B cell (primary cell): ENCODE data around the gene CHCHD2. TPM values are rescaled to one million over a fixed set of nuclear protein-coding genes. Genes with fewer than 3 reads are reported as not detected.
A peak's percentile ranks its signal among the peaks of the same experiment; 100 is the strongest.

Source experiments
- ATAC-seq: fragments of 200-7000 bp; cut with Tn5 transposase; one replicate; pipeline ENCODE4 v1.10.0; 2021; ENCODE audit warnings: low read depth, mild to moderate bottlenecking, moderate number of reproducible peaks, moderate library complexity
- CTCF ChIA-PET: fragments of 350-600 bp; sonication (Branson Sonifier 250); formaldehyde crosslinking; loops from one replicate; lab custom pipeline; 2021; ENCODE audit warnings: antibody characterized with exemption, inconsistent platforms; lab: Charles Lee
- POLR2A ChIA-PET: fragments of 350-600 bp; sonication (Branson Sonifier 250); formaldehyde crosslinking; loops from one replicate; lab custom pipeline; 2021; ENCODE audit warnings: antibody characterized with exemption; lab: Charles Lee
- DNase-seq: peaks from one replicate; pipeline ENCODE4 v3.0.0; 2013
- H2AFZ ChIP-seq: 2 replicates; pipeline ENCODE4 v1.6.1; 2012; ENCODE audit warnings: mild to moderate bottlenecking, low read depth, low read length; ENCODE audit not compliant: insufficient read depth, poor library complexity, severe bottlenecking
- H3K27ac ChIP-seq, 2 donors: 1 replicate in 1 of 2; 2 replicates in 1 of 2; pipeline ENCODE4 v1.5.1; 2012 to 2013; ENCODE audit warnings: low read length in 2 of 2, mild to moderate bottlenecking in 2 of 2, moderate library complexity in 1 of 2
- H3K27me3 ChIP-seq, 4 experiments: fragments of 200-600 bp in 1 of 4; sonication (generic) in 1 of 4; replicated peaks in 1 of 4; 1 replicate in 2 of 4; 2 replicates in 2 of 4; pipeline versions ENCODE4 v1.6.1 to v1.7.0; 2013 to 2016; ENCODE audit warnings: low read length in 3 of 4, mild to moderate bottlenecking in 2 of 4, mixed read lengths in 1 of 4, moderate library complexity in 1 of 4; ENCODE audit not compliant: insufficient read depth in 4 of 4, control insufficient read depth in 3 of 4; ENCODE audit errors: control extremely low read depth in 1 of 4
- H3K36me3 ChIP-seq, 2 experiments: replicated peaks in 1 of 2; 1 replicate in 1 of 2; 2 replicates in 1 of 2; pipeline versions ENCODE4 v1.6.1 to v1.7.1; 2013; ENCODE audit warnings: low read length in 1 of 2; ENCODE audit not compliant: insufficient read depth in 2 of 2, control insufficient read depth in 1 of 2; ENCODE audit errors: control extremely low read depth in 1 of 2, extremely low read depth in 1 of 2
- H3K4me1 ChIP-seq, 2 donors: fragments of 200-600 bp in 1 of 2; sonication (generic) in 1 of 2; 1 replicate in 1 of 2; 2 replicates in 1 of 2; pipeline versions ENCODE4 v1.5.1 to v1.6.1; 2013 to 2017; ENCODE audit warnings: low read length in 2 of 2; ENCODE audit not compliant: control insufficient read depth in 2 of 2, insufficient read depth in 2 of 2
- H3K4me2 ChIP-seq: replicated peaks from 2 replicates; pipeline ENCODE3; 2012; ENCODE audit warnings: mild to moderate bottlenecking, low read depth, low read length; ENCODE audit not compliant: poor library complexity, severe bottlenecking
- H3K4me3 ChIP-seq, 5 experiments: fragments of 200-600 bp in 1 of 5; sonication (generic) in 1 of 5; 1 replicate in 3 of 5; 2 replicates in 2 of 5; pipeline versions ENCODE4 v1.5.1 to v1.7.0; 2011 to 2016; ENCODE audit warnings: low read length in 4 of 5, mild to moderate bottlenecking in 4 of 5, low read depth in 2 of 5, control low read depth in 1 of 5, moderate library complexity in 1 of 5; ENCODE audit not compliant: insufficient read depth in 1 of 5; ENCODE audit errors: control extremely low read depth in 1 of 5, extremely low read depth in 1 of 5
- H3K79me2 ChIP-seq: fragments of 200-600 bp; sonication (generic); one replicate; pipeline ENCODE4 v1.6.0; 2016; ENCODE audit warnings: low read length; ENCODE audit not compliant: control insufficient read depth, insufficient read depth
- H3K9ac ChIP-seq: fragments of 200-600 bp; sonication (generic); 2 replicates; pipeline ENCODE4 v1.6.1; 2017; ENCODE audit warnings: mild to moderate bottlenecking, low read length, moderate library complexity
- H3K9me3 ChIP-seq, 3 donors: one replicate each; pipeline versions ENCODE4 v1.6.1 to v1.7.1; 2013; ENCODE audit warnings: low read length in 2 of 3; ENCODE audit not compliant: control insufficient read depth in 2 of 3, insufficient read depth in 1 of 3; ENCODE audit errors: control extremely low read depth in 1 of 3
- H4K20me1 ChIP-seq: 2 replicates; pipeline ENCODE4 v1.6.0; 2012; ENCODE audit warnings: mild to moderate bottlenecking, low read length; ENCODE audit not compliant: insufficient read depth, control insufficient read depth, poor library complexity, severe bottlenecking
- H3K27ac Mint-ChIP-seq: one replicate; pipeline ENCODE4 v1.8.0; 2021; ENCODE audit warnings: mixed read lengths
- H3K27me3 Mint-ChIP-seq: one replicate; pipeline ENCODE4 v1.8.0; 2021; ENCODE audit warnings: mixed read lengths
- H3K4me1 Mint-ChIP-seq: one replicate; pipeline ENCODE4 v1.8.0; 2021; ENCODE audit warnings: mixed read lengths
- H3K4me3 Mint-ChIP-seq: one replicate; pipeline ENCODE4 v1.8.0; 2021; ENCODE audit warnings: mixed read lengths
- H3K9me3 Mint-ChIP-seq: one replicate; pipeline ENCODE4 v1.8.0; 2022; ENCODE audit warnings: mixed read lengths; ENCODE audit not compliant: insufficient read depth
- CTCF ChIP-seq: fragments of 200-600 bp; IDR thresholded peaks from one replicate; pipeline ENCODE4 v1.8.0; 2022; ENCODE audit warnings: antibody characterized with exemption, mild to moderate bottlenecking
- EZH2 ChIP-seq: IDR thresholded peaks from 2 replicates; pipeline ENCODE4 v1.6.1; 2012; ENCODE audit warnings: borderline replicate concordance, low read depth, mild to moderate bottlenecking, moderate library complexity, low read length; ENCODE audit not compliant: insufficient read depth, poor library complexity, severe bottlenecking
- WGBS: methylation state at CpG from one replicate; pipeline ENCODE4 v1.1.5; 2013; ENCODE audit warnings: missing lambda C conversion rate; ENCODE audit not compliant: insufficient coverage; 5-methylcytosine and 5-hydroxymethylcytosine counted together
- intact Hi-C: fragments of 100-400 bp; cut with micrococcal nuclease; formaldehyde crosslinking; loops from one replicate; pipeline ENCODE4 v1.10.0; 2022
- polyA plus RNA-seq: library from polyadenylated mRNA; depleted of rRNA; stranded (reverse); fragments of >200 nt; gene quantifications from 2 replicates; pipeline ENCODE4 v1.2.3, GENCODE V29; 2012
- total RNA-seq, 2 donors: library from RNA; stranded (reverse); fragments of 120-200 nt in 1 of 2; gene quantifications; 1 replicate in 1 of 2; 2 replicates in 1 of 2; pipeline versions ENCODE4 v1.2.3 to v1.2.4, GENCODE V29; 2013 to 2022

Gene CHCHD2
- total and polyA plus RNA-seq, 2 donors (not counting 1 experiment from before 2014, with no cell fraction given): 166 to 286 TPM

- peaks cover 0 to 9% (median 0%) of the 10 kb centered on the region in 3 donors for H3K9me3 ChIP-seq
- Mint-ChIP-seq H3K9me3 (no peaks in the 10 kb centered on the region), H3K27me3 (peaks cover 3% of the 10 kb centered on the region), H3K4me3 (no peak overlapping the region), H3K27ac (no peak overlapping the region), H3K4me1 (peaks cover 22% of the 10 kb centered on the region)
- ATAC-seq (no peak), DNase-seq (no peak)
- peaks cover 10 to 13% of the 10 kb centered on the region in 2 donors for H3K4me1 ChIP-seq
- TF ChIP-seq EZH2: no peak
- TF ChIP-seq CTCF: no peak
- POLR2A ChIA-PET: no interaction called here
- no peaks in the 10 kb centered on the region for H3K36me3 ChIP-seq
- H3K27me3 ChIP-seq: peaks cover 0 to 9% (median 0%) of the 10 kb centered on the region in 4 experiments
- no peaks in the 10 kb centered on the region for H4K20me1 ChIP-seq
- H3K4me2 ChIP-seq: no peak overlapping the region
- H3K4me3 ChIP-seq: no peak overlapping the region
- peaks cover 18% of the 10 kb centered on the region for H3K79me2 ChIP-seq
- H2AFZ ChIP-seq: no peak overlapping the region
- intact Hi-C loops: no loop called here
- no peak overlapping the region for H3K27ac ChIP-seq
- no CpG with 5 or more reads among the region's 1 CpG for WGBS
- no peak overlapping the region for H3K9ac ChIP-seq
- CTCF ChIA-PET: no interaction called here
Measured at GRCh38 chr7:56110611-56111010, 4.3 kb upstream of the CHCHD2 start.

- Histone ChIP-seq H3K9ac (no peak overlapping the region), H3K4me3 (no peak overlapping the region)
- CTCF ChIA-PET: no interaction called here
Measured at GRCh38 chr7:56107954-56108258, 1.6 kb upstream of the CHCHD2 start.

More at GRCh38 chr7:56107954-56108258, 1.6 kb upstream of the CHCHD2 start:
- peak overlapping the region; percentile 99 for H3K4me3 Mint-ChIP-seq
- Histone ChIP-seq H3K79me2 (peaks cover 29% of the 10 kb centered on the region), H3K27me3 (peaks cover 0 to 3% (median 0%) of the 10 kb centered on the region in 4 experiments), H3K4me2 (no peak overlapping the region), H4K20me1 (peaks cover 6% of the 10 kb centered on the region), H3K9me3 (peaks cover 0 to 6% (median 0%) of the 10 kb centered on the region in 3 donors), H3K27ac (no peak overlapping the region), H2AFZ (peak overlapping the region; percentile 86), H3K4me1 (peaks cover 17 to 22% of the 10 kb centered on the region in 2 donors), H3K36me3 (peaks cover 3 to 11% of the 10 kb centered on the region in 2 experiments)
- TF ChIP-seq EZH2: no peak
- TF ChIP-seq CTCF: no peak
- H3K4me1 Mint-ChIP-seq: peaks cover 34% of the 10 kb centered on the region
- H3K9me3 Mint-ChIP-seq: no peaks in the 10 kb centered on the region
- H3K27ac Mint-ChIP-seq: peak overlapping the region; percentile 61
- no CpG with 5 or more reads among the region's 1 CpG for WGBS
- DNase-seq (no peak), ATAC-seq (no peak)
- peaks cover 3% of the 10 kb centered on the region for H3K27me3 Mint-ChIP-seq
- POLR2A ChIA-PET: interaction anchor here (0.9 kb wide), 1 partner anchor 142 kb away, joined by 4 read pairs; no protein-coding TSS in a partner anchor
- intact Hi-C loops: loop anchor here (2.0 kb wide), 1 partner anchor 221 kb away; the partner anchor contains the start of gene ZNF713
